ENCODE measurements around the gene SYK.

DNA sequence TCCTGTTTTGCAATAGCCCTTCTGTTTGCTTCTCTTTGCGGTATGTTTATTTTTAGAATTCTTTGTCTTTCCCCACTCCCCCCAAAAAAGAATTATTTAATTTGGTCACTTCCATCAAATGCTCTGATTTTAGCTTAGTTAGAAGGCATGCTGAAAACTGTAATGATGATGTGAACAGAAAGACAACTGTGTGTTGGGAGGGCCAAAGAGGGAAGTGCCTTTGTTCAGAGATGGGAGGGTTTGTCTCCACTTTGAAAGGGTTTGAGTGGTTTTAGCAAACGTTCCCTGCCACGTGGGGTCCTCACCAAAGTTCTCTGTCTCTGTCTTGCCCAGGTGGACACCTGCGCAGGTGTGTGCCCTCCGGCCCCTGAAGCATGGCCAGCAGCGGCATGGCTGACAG is 41.9 kb downstream of the SYK start:
- TF ChIP-seq POLR2A (IDR thresholded peaks at IDR 0.05): no peak
- TF ChIP-seq, protein P1, sequence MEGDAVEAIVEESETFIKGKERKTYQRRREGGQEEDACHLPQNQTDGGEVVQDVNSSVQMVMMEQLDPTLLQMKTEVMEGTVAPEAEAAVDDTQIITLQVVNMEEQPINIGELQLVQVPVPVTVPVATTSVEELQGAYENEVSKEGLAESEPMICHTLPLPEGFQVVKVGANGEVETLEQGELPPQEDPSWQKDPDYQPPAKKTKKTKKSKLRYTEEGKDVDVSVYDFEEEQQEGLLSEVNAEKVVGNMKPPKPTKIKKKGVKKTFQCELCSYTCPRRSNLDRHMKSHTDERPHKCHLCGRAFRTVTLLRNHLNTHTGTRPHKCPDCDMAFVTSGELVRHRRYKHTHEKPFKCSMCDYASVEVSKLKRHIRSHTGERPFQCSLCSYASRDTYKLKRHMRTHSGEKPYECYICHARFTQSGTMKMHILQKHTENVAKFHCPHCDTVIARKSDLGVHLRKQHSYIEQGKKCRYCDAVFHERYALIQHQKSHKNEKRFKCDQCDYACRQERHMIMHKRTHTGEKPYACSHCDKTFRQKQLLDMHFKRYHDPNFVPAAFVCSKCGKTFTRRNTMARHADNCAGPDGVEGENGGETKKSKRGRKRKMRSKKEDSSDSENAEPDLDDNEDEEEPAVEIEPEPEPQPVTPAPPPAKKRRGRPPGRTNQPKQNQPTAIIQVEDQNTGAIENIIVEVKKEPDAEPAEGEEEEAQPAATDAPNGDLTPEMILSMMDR (IDR thresholded peaks at IDR 0.05): no peak

Measured in stomach (tissue), 4 donors.